IPS-18a (cell line): ENCODE results near the gene CALY.

Experiments used
- H3K27ac ChIP-seq: one replicate; pipeline ENCODE4 v1.5.1; 2013; ENCODE audit warnings: low read length
- H3K27me3 ChIP-seq: one replicate; pipeline ENCODE4 v1.6.1; 2013; ENCODE audit warnings: mild to moderate bottlenecking, low read length; ENCODE audit not compliant: control insufficient read depth, insufficient read depth
- H3K36me3 ChIP-seq: one replicate; pipeline ENCODE4 v1.6.1; 2013; ENCODE audit warnings: low read depth, low read length; ENCODE audit not compliant: control insufficient read depth
- H3K4me1 ChIP-seq: one replicate; pipeline ENCODE4 v1.6.1; 2013; ENCODE audit warnings: low read depth, low read length; ENCODE audit not compliant: control insufficient read depth
- H3K4me3 ChIP-seq: one replicate; pipeline ENCODE4 v1.5.1; 2013; ENCODE audit warnings: low read length
- H3K9ac ChIP-seq: one replicate; pipeline ENCODE4 v1.6.1; 2013; ENCODE audit warnings: mild to moderate bottlenecking, low read length, moderate library complexity
- H3K9me3 ChIP-seq: one replicate; pipeline ENCODE4 v1.6.1; 2013; ENCODE audit warnings: low read depth, low read length; ENCODE audit not compliant: control insufficient read depth

CALY gene

DNA sequence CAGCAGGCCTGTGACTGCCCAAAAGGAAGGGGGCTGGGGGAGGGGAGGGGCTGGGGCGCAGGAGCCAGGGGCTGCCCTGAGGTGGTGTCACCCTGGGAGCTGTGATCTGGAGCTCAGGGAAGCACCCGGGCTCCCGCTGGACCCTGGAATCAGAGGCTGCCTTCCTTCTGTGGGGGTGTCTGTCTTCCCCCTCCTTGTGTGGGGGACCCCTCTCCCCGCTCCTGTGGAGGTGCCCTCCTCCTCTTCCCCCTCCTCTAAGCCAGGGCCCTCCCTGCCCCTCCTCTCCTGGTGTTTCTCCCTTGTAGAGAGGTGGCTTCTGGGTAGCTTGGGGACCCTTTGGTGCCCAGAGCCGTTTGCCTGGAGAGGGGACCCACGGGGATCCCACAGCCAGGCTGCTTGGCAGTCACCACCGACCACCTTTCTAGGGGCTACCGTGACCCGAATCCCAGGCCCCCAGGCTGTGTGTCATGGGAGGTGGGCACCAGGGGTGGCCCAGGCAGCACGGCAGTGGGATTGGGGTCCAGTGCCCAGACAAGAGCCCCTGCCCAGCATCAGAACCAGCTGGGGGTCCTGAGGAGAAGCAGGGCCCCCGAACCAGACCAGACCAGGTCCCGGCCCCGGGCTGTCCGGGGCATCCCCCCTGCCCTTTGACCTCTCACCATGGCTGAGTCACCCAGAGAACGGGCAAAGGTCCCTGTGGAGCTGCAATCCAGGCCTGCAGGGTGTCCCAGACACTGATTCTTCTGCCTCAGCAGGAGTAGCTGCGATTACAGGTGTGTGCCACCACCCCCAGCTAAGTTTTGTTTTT is 11.2 kb upstream of the CALY start:
- no peak overlapping the region for H3K4me3 ChIP-seq
- H3K9ac ChIP-seq, result no peak overlapping the region
- H3K4me1 ChIP-seq, result no peaks in the 10 kb centered on the region
- no peak overlapping the region for H3K27ac ChIP-seq
- H3K9me3 ChIP-seq, result no peaks in the 10 kb centered on the region
- H3K27me3 ChIP-seq, result no peaks in the 10 kb centered on the region
- no peaks in the 10 kb centered on the region for H3K36me3 ChIP-seq

DNA sequence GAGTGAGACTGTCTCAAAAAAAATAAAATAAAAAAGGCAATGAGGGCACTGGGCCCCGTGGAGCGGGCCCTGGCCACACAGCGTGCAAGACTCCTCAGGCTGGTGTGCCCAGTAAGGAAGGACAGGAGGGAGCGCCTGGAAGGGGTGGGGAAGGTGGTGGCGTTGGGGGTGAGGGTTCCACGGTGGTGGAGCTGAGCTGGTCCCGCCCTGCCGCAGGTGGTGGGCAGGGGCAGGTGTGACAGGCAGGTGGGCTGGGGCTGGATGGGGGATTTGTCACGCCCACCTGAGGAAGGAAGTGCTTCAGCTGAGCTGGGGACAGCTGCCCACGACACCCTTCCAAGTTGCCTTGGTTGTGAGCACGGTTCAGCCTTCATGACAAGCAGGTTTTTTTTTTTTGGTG is 9.7 kb upstream of the CALY start:
- H3K27me3 ChIP-seq, result peaks cover 6% of the 10 kb centered on the region
- no peaks in the 10 kb centered on the region for H3K4me1 ChIP-seq
- no peak overlapping the region for H3K9ac ChIP-seq
- no peaks in the 10 kb centered on the region for H3K36me3 ChIP-seq
- no peaks in the 10 kb centered on the region for H3K9me3 ChIP-seq
- H3K4me3 ChIP-seq, result no peak overlapping the region
- no peak overlapping the region for H3K27ac ChIP-seq

DNA sequence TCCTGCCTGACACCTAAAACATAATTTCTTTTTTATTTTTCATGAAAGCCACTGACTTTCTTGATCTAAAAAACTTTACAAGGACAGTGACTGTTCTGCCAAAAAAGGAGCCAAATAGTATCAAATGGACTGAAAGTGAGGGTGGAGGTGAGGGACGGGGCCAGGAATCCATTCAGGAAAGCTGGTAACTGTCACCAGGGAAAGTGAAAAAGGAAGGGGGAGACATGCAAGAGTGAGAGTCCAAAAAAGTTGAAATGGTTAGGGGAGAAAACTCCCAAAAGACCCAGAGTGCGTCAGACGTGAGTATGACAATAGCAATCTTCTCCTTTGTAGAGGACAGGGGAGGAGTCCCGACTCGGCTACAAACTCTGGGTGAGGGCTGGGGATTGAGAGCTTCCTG is 7.5 kb upstream of the CALY start:
- peaks cover 12% of the 10 kb centered on the region for H3K27me3 ChIP-seq
- no peak overlapping the region for H3K4me3 ChIP-seq
- H3K27ac ChIP-seq, result no peak overlapping the region
- H3K36me3 ChIP-seq, result no peaks in the 10 kb centered on the region
- H3K4me1 ChIP-seq, result no peaks in the 10 kb centered on the region
- H3K9me3 ChIP-seq, result no peaks in the 10 kb centered on the region
- H3K9ac ChIP-seq, result no peak overlapping the region

DNA sequence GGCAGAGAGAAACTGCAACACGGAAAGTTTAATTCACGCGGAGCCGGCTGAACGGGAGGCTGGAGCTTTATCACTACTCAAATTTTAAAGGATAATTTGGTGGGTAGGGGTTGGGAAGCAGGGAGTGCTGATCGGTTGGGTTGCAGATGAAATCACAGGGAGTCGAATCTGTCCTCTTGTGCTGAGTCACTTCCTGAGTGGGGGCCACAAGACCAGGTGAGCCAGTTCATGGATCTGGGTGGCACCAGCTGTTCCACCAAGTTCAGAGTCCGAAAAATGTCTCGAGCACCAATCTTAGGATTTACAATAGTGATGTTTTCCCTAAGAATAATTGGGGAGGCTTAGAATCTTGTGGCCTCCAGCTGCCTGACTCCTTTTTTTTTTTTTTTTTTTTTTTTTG is 6.9 kb upstream of the CALY start:
- Histone ChIP-seq H3K4me1 (no peaks in the 10 kb centered on the region), H3K4me3 (no peak overlapping the region), H3K9me3 (no peaks in the 10 kb centered on the region)

DNA sequence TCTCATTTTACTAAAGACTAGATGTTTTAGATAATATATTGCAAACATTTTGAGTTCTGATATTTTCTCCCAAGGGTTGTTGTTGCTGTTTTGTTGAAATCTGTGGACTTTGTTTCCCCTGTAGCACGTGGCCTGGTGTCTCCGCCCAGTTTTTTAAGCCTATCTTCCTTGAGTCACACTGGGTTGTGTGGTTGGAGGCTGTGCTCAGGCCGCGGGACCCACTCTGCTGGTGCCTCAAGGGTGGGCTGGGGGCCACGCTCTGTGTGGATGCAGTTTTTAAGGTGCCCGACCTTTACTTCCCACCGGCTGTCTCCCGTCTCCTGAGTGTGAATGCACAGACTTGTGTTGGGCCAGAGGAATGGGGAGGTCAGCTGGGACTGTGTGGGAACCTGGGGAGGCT is 6.2 kb upstream of the CALY start:
- no peaks in the 10 kb centered on the region for H3K9me3 ChIP-seq
- no peak overlapping the region for H3K4me3 ChIP-seq
- no peaks in the 10 kb centered on the region for H3K36me3 ChIP-seq
- no peak overlapping the region for H3K9ac ChIP-seq
- H3K27me3 ChIP-seq, result peaks cover 18% of the 10 kb centered on the region
- no peak overlapping the region for H3K27ac ChIP-seq
- no peaks in the 10 kb centered on the region for H3K4me1 ChIP-seq

More for the DNA sequence above, 6.9 kb upstream of the CALY start:
- H3K36me3 ChIP-seq, result no peaks in the 10 kb centered on the region
- peaks cover 12% of the 10 kb centered on the region for H3K27me3 ChIP-seq
- no peak overlapping the region for H3K9ac ChIP-seq
- no peak overlapping the region for H3K27ac ChIP-seq

DNA sequence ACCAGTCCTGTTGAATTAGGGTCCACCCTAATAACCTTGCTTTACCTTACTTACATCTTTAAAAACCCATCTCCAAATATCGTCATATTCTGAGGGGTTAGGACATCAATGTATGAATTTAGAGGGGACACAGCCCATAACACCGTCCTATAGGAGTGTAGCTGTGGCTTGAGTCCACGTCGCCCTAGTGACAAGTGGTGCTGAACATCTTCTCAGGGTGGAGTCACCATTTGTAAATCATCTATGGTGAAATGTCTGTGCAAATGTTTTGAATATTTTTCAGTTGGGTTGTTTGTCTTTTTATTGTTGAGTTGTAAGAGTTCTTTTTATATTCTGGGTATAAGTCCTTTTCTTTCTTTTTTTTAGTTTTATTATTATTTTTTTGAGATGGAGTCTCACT is 5.3 kb upstream of the CALY start:
- peaks cover 28% of the 10 kb centered on the region for H3K27me3 ChIP-seq

DNA sequence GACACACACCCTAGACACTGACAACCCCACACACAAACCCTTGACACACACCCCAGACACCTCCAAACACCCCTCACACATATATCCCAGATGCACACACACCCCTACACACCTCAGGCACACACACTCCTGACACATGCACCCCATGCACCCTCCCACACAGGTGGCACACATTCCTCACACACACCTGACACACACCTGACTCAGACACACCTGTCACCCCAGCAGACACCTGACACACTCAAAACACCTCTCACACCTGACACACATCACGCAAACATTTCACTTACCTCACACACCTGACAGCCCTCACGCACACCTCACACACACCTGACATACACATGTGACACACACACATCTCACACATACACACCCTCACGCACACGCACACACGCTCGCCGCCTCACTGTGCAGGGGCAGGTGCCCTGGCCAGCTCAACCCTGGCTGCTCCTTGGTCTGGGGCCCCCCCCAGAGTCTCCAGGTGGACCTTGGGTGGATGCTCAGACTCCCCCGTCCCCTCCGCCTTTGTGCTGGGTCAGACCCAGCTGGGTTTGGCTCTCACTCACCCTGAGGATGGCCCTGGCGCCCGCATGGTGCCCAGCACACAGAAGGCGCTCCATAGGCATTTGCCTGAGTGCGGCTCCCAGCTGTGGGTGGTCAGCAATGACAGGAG is 3.1 kb upstream of the CALY start:
- Histone ChIP-seq H3K36me3 (no peaks in the 10 kb centered on the region), H3K4me1 (no peaks in the 10 kb centered on the region), H3K27me3 (peaks cover 49% of the 10 kb centered on the region), H3K27ac (no peak overlapping the region), H3K9ac (no peak overlapping the region), H3K9me3 (no peaks in the 10 kb centered on the region), H3K4me3 (no peak overlapping the region)

More for the DNA sequence above, 5.3 kb upstream of the CALY start:
- Histone ChIP-seq H3K36me3 (no peaks in the 10 kb centered on the region), H3K9me3 (no peaks in the 10 kb centered on the region), H3K4me1 (no peaks in the 10 kb centered on the region), H3K27ac (no peak overlapping the region), H3K9ac (no peak overlapping the region), H3K4me3 (no peak overlapping the region)

DNA sequence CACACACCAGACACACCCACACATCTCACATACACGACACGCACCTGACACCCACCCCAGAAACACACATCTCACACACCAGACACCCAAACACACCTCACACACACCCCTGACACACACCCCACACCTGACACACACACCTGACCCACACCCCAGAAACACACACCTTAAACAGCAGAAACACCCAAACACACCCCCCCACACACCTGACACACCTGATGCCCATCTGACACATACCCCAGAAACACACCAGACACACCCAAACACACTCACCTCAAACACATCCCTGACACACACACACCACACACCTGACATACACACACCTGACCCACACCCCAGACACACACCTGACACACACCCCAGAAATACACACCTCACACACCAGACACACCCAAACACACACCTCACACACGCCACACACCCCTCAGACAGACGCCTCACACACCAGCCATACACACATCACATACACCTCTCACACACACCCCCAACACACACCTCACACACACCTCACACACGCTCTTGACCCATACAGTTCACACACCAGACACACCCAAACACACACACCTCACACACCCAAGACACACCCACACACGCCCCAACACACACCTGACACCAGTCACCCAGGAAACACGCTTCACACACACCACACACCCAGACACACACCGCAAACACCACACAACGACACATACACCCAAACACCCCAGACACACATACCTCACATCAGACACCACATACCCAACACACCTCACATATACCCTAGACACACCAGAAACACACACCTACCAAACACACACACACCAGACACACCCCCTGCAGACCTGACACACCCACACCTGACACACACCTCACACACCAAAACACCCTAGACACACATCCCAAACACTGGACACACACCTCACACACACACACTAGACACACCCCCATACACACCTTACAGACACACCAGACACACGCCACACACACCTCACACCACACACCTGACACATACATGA is 1.7 kb upstream of the CALY start:
- Histone ChIP-seq H3K36me3 (no peaks in the 10 kb centered on the region), H3K9me3 (no peaks in the 10 kb centered on the region), H3K4me1 (no peaks in the 10 kb centered on the region), H3K9ac (no peak overlapping the region), H3K4me3 (no peak overlapping the region), H3K27me3 (peaks cover 64% of the 10 kb centered on the region), H3K27ac (no peak overlapping the region)

DNA sequence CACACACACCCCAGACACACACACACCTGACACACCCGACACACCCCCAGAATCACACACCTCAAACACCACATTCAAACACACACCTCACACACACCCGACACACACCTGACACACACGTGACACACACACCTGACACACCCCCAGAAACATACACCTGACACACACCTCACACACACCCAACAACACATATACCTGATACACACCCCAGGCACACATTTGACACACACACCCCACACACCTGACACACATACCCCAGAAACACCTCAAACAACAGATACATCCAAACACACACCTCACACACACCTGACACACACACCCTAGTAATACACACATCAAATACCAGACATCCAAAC is 652 bp upstream of the CALY start:
- H3K36me3 ChIP-seq, result no peaks in the 10 kb centered on the region
- no peak overlapping the region for H3K9ac ChIP-seq
- H3K27me3 ChIP-seq, result peaks cover 74% of the 10 kb centered on the region
- no peaks in the 10 kb centered on the region for H3K9me3 ChIP-seq
- no peaks in the 10 kb centered on the region for H3K4me1 ChIP-seq
- no peak overlapping the region for H3K4me3 ChIP-seq
- H3K27ac ChIP-seq, result no peak overlapping the region

DNA sequence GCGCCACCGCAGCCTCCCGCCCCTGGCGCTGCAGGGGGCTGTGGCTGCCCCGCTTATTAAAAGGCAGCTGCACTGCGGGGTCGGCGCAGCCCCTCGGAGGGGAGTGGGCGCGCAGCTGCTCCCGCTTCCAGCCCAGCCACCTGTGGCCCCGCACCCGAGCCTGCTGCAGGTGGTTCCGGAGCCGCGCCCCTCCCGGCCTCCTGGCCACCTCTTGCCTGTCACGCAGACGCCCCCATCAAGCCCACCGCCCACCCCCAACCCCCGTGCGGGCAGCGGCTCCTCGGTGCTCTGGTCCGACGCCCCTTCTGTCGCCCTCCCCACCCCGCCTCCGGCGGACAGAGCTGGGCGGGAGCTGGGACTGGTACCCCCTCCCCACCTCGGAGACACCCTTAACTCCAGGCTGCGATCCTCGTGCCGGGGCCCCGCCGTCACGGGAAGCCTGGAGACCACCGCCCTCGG is 549 bp downstream of the CALY start:
- no peak overlapping the region for H3K27ac ChIP-seq
- H3K4me1 ChIP-seq, result no peaks in the 10 kb centered on the region
- no peaks in the 10 kb centered on the region for H3K36me3 ChIP-seq
- H3K4me3 ChIP-seq, result no peak overlapping the region
- no peaks in the 10 kb centered on the region for H3K9me3 ChIP-seq
- no peak overlapping the region for H3K9ac ChIP-seq
- H3K27me3 ChIP-seq, result peaks cover 78% of the 10 kb centered on the region
